HEK293 (cell line): Measurements from ENCODE around the gene ZCCHC3.

ENCODE experiments used
- MEIS1 ChIP-seq: sonication (generic); formaldehyde crosslinking; IDR thresholded peaks from 2 replicates; pipeline ENCODE4 v1.8.1; 2022; ENCODE audit warnings: missing genetic modification reagents, mild to moderate bottlenecking, borderline replicate concordance
- TF ChIP-seq, protein P1 (sequence below): fragments of 450-650 bp; formaldehyde crosslinking; conservative IDR thresholded peaks from 2 replicates; pipeline ENCODE4 v1.5.1; 2016; ENCODE audit warnings: low read depth, missing biosample characterization, missing genetic modification characterization

DNA sequence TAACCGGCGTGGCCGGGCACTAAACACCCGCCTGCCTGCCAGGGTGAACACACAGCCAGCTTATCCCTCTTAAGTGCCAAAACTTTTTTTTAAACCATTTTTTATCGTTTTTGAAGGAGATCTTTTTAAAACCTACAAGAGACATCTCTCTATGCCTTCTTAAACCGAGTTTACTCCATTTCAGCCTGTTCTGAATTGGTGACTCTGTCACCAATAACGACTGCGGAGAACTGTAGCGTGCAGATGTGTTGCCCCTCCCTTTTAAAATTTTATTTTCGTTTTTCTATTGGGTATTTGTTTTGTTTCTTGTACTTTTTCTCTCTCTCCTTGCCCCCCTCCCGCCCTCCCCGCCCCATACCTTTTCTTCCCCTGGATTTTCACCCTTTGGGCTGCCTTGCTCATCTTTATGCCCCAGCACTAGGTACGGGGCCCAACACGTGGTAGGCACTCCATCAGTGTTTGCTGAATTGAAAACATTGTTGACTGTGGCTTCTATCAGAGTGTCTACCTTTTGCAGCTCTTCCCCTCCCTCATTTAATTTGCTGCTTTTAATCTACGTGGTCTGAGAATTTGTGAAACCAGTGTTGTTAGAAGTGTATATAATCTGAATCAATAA lies 1.5 kb downstream of the ZCCHC3 start:
- no peak for TF ChIP-seq MEIS1 (CRISPR knock-in tag)
- TF ChIP-seq, protein P1, sequence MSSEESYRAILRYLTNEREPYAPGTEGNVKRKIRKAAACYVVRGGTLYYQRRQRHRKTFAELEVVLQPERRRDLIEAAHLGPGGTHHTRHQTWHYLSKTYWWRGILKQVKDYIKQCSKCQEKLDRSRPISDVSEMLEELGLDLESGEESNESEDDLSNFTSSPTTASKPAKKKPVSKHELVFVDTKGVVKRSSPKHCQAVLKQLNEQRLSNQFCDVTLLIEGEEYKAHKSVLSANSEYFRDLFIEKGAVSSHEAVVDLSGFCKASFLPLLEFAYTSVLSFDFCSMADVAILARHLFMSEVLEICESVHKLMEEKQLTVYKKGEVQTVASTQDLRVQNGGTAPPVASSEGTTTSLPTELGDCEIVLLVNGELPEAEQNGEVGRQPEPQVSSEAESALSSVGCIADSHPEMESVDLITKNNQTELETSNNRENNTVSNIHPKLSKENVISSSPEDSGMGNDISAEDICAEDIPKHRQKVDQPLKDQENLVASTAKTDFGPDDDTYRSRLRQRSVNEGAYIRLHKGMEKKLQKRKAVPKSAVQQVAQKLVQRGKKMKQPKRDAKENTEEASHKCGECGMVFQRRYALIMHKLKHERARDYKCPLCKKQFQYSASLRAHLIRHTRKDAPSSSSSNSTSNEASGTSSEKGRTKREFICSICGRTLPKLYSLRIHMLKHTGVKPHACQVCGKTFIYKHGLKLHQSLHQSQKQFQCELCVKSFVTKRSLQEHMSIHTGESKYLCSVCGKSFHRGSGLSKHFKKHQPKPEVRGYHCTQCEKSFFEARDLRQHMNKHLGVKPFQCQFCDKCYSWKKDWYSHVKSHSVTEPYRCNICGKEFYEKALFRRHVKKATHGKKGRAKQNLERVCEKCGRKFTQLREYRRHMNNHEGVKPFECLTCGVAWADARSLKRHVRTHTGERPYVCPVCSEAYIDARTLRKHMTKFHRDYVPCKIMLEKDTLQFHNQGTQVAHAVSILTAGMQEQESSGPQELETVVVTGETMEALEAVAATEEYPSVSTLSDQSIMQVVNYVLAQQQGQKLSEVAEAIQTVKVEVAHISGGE (tag by site-specific recombination), result no peak
